B cell (primary cell): Measurements from ENCODE around the gene CHAC1.

Experiments
- EZH2 ChIP-seq: IDR thresholded peaks from 2 replicates; pipeline ENCODE4 v1.6.1; 2012; ENCODE audit warnings: borderline replicate concordance, low read depth, mild to moderate bottlenecking, moderate library complexity, low read length; ENCODE audit not compliant: insufficient read depth, poor library complexity, severe bottlenecking
- TF ChIP-seq, protein P1 (sequence below): fragments of 200-600 bp; IDR thresholded peaks from one replicate; pipeline ENCODE4 v1.8.0; 2022; ENCODE audit warnings: antibody characterized with exemption, mild to moderate bottlenecking

DNA sequence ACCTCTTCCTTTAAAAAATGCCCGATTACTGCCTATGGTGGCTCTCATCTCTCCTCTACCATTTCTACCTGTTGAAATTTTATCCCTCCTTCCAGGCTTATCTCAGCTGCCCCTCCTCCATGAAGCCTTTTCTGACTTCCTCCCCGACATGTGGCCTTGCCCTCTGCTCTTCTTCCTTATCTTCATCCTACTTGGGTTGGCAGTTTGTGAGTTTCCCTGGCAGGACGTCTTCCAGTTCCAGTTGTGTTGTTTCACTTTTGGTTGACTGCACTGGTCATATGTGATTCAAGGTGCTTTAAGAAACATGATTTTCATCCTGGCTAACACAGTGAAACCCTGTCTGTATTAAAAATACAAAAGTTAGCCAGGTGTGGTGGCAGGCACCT lies 19.8 kb upstream of the CHAC1 start:
- TF ChIP-seq, protein P1, sequence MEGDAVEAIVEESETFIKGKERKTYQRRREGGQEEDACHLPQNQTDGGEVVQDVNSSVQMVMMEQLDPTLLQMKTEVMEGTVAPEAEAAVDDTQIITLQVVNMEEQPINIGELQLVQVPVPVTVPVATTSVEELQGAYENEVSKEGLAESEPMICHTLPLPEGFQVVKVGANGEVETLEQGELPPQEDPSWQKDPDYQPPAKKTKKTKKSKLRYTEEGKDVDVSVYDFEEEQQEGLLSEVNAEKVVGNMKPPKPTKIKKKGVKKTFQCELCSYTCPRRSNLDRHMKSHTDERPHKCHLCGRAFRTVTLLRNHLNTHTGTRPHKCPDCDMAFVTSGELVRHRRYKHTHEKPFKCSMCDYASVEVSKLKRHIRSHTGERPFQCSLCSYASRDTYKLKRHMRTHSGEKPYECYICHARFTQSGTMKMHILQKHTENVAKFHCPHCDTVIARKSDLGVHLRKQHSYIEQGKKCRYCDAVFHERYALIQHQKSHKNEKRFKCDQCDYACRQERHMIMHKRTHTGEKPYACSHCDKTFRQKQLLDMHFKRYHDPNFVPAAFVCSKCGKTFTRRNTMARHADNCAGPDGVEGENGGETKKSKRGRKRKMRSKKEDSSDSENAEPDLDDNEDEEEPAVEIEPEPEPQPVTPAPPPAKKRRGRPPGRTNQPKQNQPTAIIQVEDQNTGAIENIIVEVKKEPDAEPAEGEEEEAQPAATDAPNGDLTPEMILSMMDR: no peak
- no peak for TF ChIP-seq EZH2
